NCI-H2227 treated with DMSO at 0.1 percent for 48 hours (cell line): ENCODE measurements around the gene OR10A2.
"Not testable (repeated sequence)": the region's sequence is repeated elsewhere in the genome, so short reads cannot be mapped to it uniquely, and the experiment has no call there.

Source experiments
- DNase-seq: peaks from one replicate; lab custom pipeline; 2025; lab: John Stamatoyannopoulos, UW

OR10A2 gene

GRCh38 chr11:6862961-6863360, at the start of gene OR10A2:
Gene OR10A2 (plus strand): TSS chr11:6863057. CDS start chr11:6869755, 6,698 bp downstream.
- DNase-seq = no peak

- DNase-seq = no peak
These were observed 49.2 kb upstream of the OR10A2 start for GRCh38 chr11:6813656-6814055.

GRCh38 chr11:6817694-6818093, 45.2 kb upstream of the OR10A2 start:
- no peak for DNase-seq

- no peak for DNase-seq
These were observed 43.9 kb upstream of the OR10A2 start for GRCh38 chr11:6818967-6819366.

GRCh38 chr11:6824136-6824823, 38.6 kb upstream of the OR10A2 start:
- no peak for DNase-seq

- no peak for DNase-seq
These were observed 37.6 kb upstream of the OR10A2 start for GRCh38 chr11:6825231-6825744.

- no peak for DNase-seq
These were observed 34.8 kb upstream of the OR10A2 start for GRCh38 chr11:6828103-6828502.

GRCh38 chr11:6833356-6833755, 29.5 kb upstream of the OR10A2 start:
- no peak for DNase-seq

- no peak for DNase-seq
These were observed 28.8 kb upstream of the OR10A2 start for GRCh38 chr11:6834021-6834420.

- no peak for DNase-seq
These were observed 21.2 kb upstream of the OR10A2 start for GRCh38 chr11:6841694-6842093.

GRCh38 chr11:6843670-6844069, 19.2 kb upstream of the OR10A2 start:
- no peak for DNase-seq

- no peak for DNase-seq
These were observed 18.5 kb upstream of the OR10A2 start for GRCh38 chr11:6844356-6844755.

GRCh38 chr11:6845383-6845782, 17.5 kb upstream of the OR10A2 start, which contains the start of gene OR10A5:
Gene OR10A5 (plus strand): TSS chr11:6845683. CDS start chr11:6845683, 0 bp downstream.
- no peak for DNase-seq

- DNase-seq = no peak
These were observed 12.3 kb upstream of the OR10A2 start for GRCh38 chr11:6850526-6850925.

- not testable (repeated sequence) for DNase-seq
These were observed 8.1 kb upstream of the OR10A2 start for GRCh38 chr11:6854801-6855200.

GRCh38 chr11:6855971-6856541, 6.8 kb upstream of the OR10A2 start:
- no peak for DNase-seq

- DNase-seq = no peak
These were observed 6.0 kb upstream of the OR10A2 start for GRCh38 chr11:6856871-6857270.

- no peak for DNase-seq
These were observed 1.6 kb downstream of the OR10A2 start for GRCh38 chr11:6864438-6864837.

- no peak for DNase-seq
These were observed 8.4 kb downstream of the OR10A2 start for GRCh38 chr11:6871278-6871677.

GRCh38 chr11:6875761-6876160, 12.9 kb downstream of the OR10A2 start:
- no peak for DNase-seq

GRCh38 chr11:6876325-6876724, 13.5 kb downstream of the OR10A2 start, which contains the start of gene OR10A4:
Gene OR10A4 (plus strand): TSS chr11:6876625. CDS start chr11:6876648, 23 bp downstream.
- no peak for DNase-seq

GRCh38 chr11:6876914-6877313, 14.1 kb downstream of the OR10A2 start:
- DNase-seq = no peak

GRCh38 chr11:6882751-6883150, 19.9 kb downstream of the OR10A2 start:
- no peak for DNase-seq
